ENCODE data around the gene CD109. TPM values are rescaled to one million over a fixed set of nuclear protein-coding genes. Genes with fewer than 3 reads are reported as not detected.
"Not testable (repeated sequence)": the region's sequence is repeated elsewhere in the genome, so short reads cannot be mapped to it uniquely, and the experiment has no call there.

The CD109 gene
- total RNA-seq, 3 donors from 2014 or later, result 1.7 to 9.1 (median 4.4) TPM

DNA sequence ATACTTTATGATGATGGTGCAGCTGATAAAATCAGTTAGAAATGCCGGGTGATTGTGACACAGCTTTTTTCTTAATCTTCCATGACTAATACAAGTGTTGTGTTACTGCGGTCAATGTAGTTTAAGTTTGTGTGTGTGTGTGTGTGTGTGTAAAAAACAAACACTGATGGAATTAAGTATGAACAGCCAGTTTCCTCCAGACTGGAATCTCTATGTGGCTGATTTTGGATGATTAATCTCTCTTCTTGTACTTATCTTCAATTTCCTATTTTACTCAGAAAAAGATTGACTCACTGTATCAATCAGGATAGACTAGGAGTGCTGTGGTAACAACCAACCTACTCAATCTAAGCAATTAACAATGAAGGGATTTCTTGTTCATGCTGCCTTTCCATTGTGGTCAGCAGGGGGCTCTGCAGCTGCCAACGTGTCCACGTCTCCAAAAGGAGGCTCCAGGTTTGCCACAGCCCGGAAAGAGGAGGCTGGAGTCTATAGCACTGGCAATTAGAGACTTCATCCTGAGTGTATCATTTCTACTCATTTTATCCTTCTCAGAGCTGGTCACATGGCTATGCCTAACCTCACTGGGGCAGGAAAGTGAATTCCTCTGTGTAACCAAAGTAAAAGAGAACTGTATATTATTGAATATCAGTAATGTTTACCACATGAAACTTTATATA, 107.7 kb downstream of the CD109 start:
- intact Hi-C loops (cut with DNase I, micrococcal nuclease), result no loop called here
- no peaks in the 10 kb centered on the region for H3K4me1 ChIP-seq (ENCODE audit: low read depth)
- H3K36me3 ChIP-seq (ENCODE audit: low read depth), result no peaks in the 10 kb centered on the region
- ATAC-seq (peak; percentile 34), DNase-seq (peak in 2 of 3 donors; percentile 23 to 32)
- TF ChIP-seq, protein P1, sequence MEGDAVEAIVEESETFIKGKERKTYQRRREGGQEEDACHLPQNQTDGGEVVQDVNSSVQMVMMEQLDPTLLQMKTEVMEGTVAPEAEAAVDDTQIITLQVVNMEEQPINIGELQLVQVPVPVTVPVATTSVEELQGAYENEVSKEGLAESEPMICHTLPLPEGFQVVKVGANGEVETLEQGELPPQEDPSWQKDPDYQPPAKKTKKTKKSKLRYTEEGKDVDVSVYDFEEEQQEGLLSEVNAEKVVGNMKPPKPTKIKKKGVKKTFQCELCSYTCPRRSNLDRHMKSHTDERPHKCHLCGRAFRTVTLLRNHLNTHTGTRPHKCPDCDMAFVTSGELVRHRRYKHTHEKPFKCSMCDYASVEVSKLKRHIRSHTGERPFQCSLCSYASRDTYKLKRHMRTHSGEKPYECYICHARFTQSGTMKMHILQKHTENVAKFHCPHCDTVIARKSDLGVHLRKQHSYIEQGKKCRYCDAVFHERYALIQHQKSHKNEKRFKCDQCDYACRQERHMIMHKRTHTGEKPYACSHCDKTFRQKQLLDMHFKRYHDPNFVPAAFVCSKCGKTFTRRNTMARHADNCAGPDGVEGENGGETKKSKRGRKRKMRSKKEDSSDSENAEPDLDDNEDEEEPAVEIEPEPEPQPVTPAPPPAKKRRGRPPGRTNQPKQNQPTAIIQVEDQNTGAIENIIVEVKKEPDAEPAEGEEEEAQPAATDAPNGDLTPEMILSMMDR (IDR thresholded peaks at IDR 0.05), result no peak
- no peaks in the 10 kb centered on the region for H3K9me3 ChIP-seq
- H3K4me3 ChIP-seq, result no peak overlapping the region

DNA sequence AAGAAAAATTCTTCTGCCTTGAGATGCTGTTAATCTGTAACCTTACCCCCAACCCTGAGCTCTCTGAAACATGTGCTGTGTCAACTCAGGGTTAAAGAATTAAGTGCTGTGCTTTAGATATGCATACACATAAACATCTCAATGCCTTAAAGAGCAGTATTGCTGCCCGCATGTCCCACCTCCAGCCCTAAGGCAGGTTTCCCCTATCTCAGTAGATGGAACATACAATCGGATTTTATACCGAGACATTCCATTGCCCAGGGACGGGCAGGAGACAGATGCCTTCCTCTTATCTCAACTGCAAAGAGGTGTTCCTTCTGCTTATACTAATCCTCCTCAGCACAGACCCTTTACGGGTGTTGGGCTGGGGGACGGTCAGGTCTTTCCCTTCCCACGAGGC, 109.2 kb downstream of the CD109 start:
- H3K4me1 ChIP-seq (ENCODE audit: low read depth); ATAC-seq; DNase-seq; H3K4me3 ChIP-seq; H3K36me3 ChIP-seq (ENCODE audit: low read depth); H3K9me3 ChIP-seq; intact Hi-C loops (cut with DNase I, micrococcal nuclease): not testable (repeated sequence)

DNA sequence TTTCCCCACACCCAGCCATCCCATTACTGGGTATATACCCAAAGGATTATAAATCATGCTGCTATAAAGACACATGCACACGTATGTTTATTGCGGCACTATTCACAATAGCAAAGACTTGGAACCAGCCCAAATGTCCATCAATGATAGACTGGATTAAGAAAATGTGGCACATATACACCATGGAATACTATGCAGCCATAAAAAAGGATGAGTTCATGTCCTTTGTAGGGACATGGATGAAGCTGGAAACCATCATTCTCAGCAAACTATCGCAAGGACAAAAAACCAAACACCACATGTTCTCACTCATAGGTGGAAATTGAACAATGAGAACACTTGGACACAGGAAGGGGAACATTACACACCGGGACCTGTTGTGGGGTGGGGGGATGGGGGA, 110.0 kb downstream of the CD109 start:
- H3K4me3 ChIP-seq; H3K9me3 ChIP-seq; ATAC-seq; H3K36me3 ChIP-seq (ENCODE audit: low read depth); DNase-seq; intact Hi-C loops (cut with DNase I, micrococcal nuclease); H3K4me1 ChIP-seq (ENCODE audit: low read depth): not testable (repeated sequence)

DNA sequence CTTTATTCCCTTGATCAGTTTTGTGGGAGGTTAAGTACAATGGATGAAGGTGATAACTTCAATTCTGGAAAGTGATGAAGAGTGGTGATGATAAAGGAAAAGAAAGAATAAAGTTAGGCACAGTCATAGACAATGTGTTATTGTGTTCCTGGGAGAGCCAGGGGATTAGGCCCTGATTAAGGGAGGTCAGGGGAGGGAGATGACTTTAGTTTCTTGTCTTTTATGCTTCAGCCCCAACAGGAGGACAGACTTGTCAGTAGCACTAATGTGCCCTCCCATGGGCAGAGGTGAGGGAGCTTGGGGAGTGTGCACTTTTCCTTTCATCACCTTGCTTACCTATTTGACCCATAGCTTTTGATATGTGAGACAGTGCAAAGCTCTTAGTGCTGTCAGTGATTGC, 115.7 kb downstream of the CD109 start:
- no peak overlapping the region for H3K4me3 ChIP-seq
- DNase-seq (no peak), ATAC-seq (no peak)
- no peaks in the 10 kb centered on the region for H3K4me1 ChIP-seq (ENCODE audit: low read depth)
- TF ChIP-seq, protein P1 (IDR thresholded peaks at IDR 0.05), result no peak
- H3K9me3 ChIP-seq, result no peaks in the 10 kb centered on the region
- intact Hi-C loops (cut with DNase I, micrococcal nuclease), result no loop called here
- H3K36me3 ChIP-seq (ENCODE audit: low read depth), result no peaks in the 10 kb centered on the region

DNA sequence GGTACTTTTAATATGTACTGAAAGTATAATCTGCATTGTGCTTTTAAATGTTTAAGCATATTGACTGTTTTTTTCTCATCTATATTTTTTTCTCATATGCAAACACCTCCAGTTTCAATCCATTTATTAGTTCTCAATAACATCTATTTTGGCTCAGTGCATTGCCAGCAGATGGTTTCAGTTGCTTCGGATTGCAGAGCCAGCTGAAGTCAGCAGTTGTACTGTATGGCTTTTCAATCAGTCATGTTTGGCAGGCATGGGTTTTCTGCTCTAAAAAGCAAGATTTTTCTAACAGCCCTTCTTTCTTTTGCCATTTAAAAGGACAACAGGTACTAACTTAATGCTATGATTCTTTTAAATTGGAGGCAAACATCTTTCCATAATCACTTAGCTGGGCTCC, 121.2 kb downstream of the CD109 start:
- H3K36me3 ChIP-seq (ENCODE audit: low read depth), result no peaks in the 10 kb centered on the region

DNA sequence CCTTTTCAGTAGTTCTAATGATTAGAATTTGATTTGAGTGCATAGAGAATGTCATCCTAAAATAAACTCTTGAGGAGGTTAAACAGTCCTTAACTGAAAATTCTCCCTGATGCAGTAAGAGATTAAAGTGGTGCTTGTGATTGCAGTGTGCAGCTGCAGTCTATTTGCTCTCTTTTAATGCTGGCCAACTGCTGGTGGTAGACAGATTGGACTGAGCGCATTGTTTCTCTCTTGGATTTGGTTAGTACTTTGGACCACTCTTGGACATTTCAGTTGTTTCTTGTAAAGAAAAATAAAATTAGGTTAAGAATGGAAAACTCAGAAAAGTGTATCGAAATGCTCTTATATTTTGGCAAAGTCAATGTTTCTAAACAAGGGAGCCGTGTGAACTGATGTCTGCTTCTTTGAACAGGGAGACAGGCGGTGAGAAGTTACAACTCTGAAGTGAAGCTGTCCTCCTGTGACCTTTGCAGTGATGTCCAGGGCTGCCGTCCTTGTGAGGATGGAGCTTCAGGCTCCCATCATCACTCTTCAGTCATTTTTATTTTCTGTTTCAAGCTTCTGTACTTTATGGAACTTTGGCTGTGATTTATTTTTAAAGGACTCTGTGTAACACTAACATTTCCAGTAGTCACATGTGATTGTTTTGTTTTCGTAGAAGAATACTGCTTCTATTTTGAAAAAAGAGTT, 127.2 kb downstream of the CD109 start:
- H3K4me3 ChIP-seq, result no peak overlapping the region
- intact Hi-C loops (cut with DNase I, micrococcal nuclease), result no loop called here
- no peaks in the 10 kb centered on the region for H3K4me1 ChIP-seq (ENCODE audit: low read depth)
- DNase-seq (no peak), ATAC-seq (no peak)
- no peaks in the 10 kb centered on the region for H3K9me3 ChIP-seq
- TF ChIP-seq, protein P1 (IDR thresholded peaks at IDR 0.05), result no peak
- no peaks in the 10 kb centered on the region for H3K36me3 ChIP-seq (ENCODE audit: low read depth)

More for the DNA sequence above, 121.2 kb downstream of the CD109 start:
- no peaks in the 10 kb centered on the region for H3K4me1 ChIP-seq (ENCODE audit: low read depth)
- TF ChIP-seq, protein P1 (IDR thresholded peaks at IDR 0.05), result no peak
- intact Hi-C loops (cut with DNase I, micrococcal nuclease), result no loop called here
- no peak for ATAC-seq
- no peaks in the 10 kb centered on the region for H3K9me3 ChIP-seq
- H3K4me3 ChIP-seq, result no peak overlapping the region
- DNase-seq, result no peak

Measured in mucosa of descending colon (tissue), 3 donors.